ENCODE measurements around the gene RPL10. TPM values are rescaled to one million over a fixed set of nuclear protein-coding genes. Genes with fewer than 3 reads are reported as not detected.

RPL10 gene
- total RNA-seq, 1 experiment from 2014 or later, result 2,466 TPM

DNA sequence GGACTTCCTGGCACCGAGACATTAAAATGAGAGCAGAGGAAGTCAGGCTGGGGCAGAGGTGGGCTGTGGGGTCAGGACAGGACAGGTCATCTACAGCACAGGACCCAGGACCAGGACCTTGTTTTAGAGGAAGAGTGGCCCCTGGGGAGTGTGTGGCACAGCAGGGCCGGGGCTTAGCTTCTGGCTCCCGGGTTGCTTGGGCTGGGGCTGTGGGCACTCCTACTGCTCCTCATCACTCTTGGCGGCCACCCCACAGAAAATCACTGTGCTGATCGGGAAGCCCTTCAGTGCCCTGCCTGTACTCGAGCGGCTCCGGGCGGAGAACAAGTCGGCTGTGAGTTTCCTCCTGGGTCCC is 22.2 kb downstream of the RPL10 start:
- no peaks in the 10 kb centered on the region for H3K4me1 ChIP-seq (ENCODE audit: control insufficient read depth, insufficient read depth, low read length)
- no peaks in the 10 kb centered on the region for H3K36me3 ChIP-seq (ENCODE audit: control insufficient read depth, insufficient read depth, low read length)
- TF ChIP-seq, protein P1, sequence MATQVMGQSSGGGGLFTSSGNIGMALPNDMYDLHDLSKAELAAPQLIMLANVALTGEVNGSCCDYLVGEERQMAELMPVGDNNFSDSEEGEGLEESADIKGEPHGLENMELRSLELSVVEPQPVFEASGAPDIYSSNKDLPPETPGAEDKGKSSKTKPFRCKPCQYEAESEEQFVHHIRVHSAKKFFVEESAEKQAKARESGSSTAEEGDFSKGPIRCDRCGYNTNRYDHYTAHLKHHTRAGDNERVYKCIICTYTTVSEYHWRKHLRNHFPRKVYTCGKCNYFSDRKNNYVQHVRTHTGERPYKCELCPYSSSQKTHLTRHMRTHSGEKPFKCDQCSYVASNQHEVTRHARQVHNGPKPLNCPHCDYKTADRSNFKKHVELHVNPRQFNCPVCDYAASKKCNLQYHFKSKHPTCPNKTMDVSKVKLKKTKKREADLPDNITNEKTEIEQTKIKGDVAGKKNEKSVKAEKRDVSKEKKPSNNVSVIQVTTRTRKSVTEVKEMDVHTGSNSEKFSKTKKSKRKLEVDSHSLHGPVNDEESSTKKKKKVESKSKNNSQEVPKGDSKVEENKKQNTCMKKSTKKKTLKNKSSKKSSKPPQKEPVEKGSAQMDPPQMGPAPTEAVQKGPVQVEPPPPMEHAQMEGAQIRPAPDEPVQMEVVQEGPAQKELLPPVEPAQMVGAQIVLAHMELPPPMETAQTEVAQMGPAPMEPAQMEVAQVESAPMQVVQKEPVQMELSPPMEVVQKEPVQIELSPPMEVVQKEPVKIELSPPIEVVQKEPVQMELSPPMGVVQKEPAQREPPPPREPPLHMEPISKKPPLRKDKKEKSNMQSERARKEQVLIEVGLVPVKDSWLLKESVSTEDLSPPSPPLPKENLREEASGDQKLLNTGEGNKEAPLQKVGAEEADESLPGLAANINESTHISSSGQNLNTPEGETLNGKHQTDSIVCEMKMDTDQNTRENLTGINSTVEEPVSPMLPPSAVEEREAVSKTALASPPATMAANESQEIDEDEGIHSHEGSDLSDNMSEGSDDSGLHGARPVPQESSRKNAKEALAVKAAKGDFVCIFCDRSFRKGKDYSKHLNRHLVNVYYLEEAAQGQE (IDR thresholded peaks at IDR 0.05; ENCODE audit: insufficient read depth in 1 of 2, low read depth in 2 of 2, low read length in 1 of 2), result no peak
- TF ChIP-seq SIN3A (IDR thresholded peaks at IDR 0.05; ENCODE audit: borderline replicate concordance, insufficient read depth, low read depth, low read length) (no peak), TCF7L2 (IDR thresholded peaks at IDR 0.05; ENCODE audit: low read depth, low read length) (no peak), POLR2AphosphoS5 (IDR thresholded peaks at IDR 0.05; ENCODE audit: low read depth, low read length) (no peak)
- TF ChIP-seq, protein P2, sequence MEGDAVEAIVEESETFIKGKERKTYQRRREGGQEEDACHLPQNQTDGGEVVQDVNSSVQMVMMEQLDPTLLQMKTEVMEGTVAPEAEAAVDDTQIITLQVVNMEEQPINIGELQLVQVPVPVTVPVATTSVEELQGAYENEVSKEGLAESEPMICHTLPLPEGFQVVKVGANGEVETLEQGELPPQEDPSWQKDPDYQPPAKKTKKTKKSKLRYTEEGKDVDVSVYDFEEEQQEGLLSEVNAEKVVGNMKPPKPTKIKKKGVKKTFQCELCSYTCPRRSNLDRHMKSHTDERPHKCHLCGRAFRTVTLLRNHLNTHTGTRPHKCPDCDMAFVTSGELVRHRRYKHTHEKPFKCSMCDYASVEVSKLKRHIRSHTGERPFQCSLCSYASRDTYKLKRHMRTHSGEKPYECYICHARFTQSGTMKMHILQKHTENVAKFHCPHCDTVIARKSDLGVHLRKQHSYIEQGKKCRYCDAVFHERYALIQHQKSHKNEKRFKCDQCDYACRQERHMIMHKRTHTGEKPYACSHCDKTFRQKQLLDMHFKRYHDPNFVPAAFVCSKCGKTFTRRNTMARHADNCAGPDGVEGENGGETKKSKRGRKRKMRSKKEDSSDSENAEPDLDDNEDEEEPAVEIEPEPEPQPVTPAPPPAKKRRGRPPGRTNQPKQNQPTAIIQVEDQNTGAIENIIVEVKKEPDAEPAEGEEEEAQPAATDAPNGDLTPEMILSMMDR (IDR thresholded peaks at IDR 0.05), result no peak
- in situ Hi-C loops (cut with HindIII; ENCODE audit: low pct_unique_long_range_greater_than_20kb, low sequenced_read_pairs) (no loop called here), intact Hi-C loops (cut with micrococcal nuclease; ENCODE audit: unreplicated experiment) (no loop called here)
- H3K27me3 ChIP-seq (ENCODE audit: control insufficient read depth, insufficient read depth, low read length), result no peaks in the 10 kb centered on the region
- POLR2A ChIA-PET, result no interaction called here
- DNase-seq (ENCODE audit: low read depth, low spot score) (no peak), ATAC-seq (peak; percentile 34; the same call in 1 of the 2 replicates)
- no peak overlapping the region for H3K27ac ChIP-seq (ENCODE audit: low read length)
- no TSS peak for BruUV-seq (replicated peaks)
- H3K4me3 ChIP-seq (ENCODE audit: low read depth in 2 of 2, low read length in 2 of 2), result no peak overlapping the region
- CTCF ChIA-PET, result no interaction called here
- no peaks in the 10 kb centered on the region for H3K9me3 ChIP-seq (ENCODE audit: control insufficient read depth, insufficient read depth, low read depth, low read length)

DNA sequence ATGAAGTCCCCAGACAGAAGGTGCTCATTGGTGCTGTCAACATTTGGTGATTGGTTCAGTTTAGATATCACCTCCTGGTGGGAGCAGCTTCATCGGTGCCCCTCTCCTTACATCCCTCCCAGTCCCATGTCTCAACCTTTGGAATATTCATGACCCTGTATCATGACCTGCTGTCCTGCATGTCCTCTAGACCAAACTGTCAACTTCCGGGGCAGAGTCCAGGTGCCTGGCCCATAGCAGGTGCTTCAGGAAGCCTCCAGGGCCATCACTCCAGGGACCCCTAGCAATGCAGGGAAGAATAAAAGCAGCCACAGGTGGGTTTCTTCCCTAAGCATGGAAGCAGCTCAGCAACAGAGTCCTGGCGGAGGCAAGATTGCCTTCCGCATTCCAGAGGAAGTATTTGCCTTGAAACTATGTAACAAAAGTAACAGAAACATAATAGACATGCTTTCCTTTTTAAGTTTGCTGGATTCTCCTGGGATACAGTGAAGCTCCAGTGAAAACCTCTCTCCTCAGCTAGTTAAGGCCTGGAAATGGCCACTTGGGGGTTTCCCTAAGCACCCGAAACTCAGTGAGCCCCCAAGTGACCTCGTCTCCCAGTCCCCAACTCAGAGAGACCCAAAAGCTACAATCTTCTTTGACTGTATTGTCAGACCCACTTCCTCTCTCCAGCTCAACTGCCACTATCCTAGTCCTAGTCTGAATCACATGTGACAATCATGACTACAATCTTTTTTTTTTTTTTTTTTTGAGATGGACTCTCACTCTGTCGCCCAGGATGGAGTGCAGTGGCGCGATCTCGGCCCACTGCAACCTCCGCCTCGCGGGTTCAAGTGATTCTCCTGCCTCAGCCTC is 29.0 kb downstream of the RPL10 start:
- in situ Hi-C loops (cut with HindIII; ENCODE audit: low pct_unique_long_range_greater_than_20kb, low sequenced_read_pairs) (no loop called here), intact Hi-C loops (cut with micrococcal nuclease; ENCODE audit: unreplicated experiment) (no loop called here)
- Histone ChIP-seq H3K4me1 (ENCODE audit: control insufficient read depth, insufficient read depth, low read length) (peaks cover 26% of the 10 kb centered on the region), H3K27me3 (ENCODE audit: control insufficient read depth, insufficient read depth, low read length) (no peaks in the 10 kb centered on the region), H3K27ac (ENCODE audit: low read length) (peak overlapping the region; percentile 91), H3K9me3 (ENCODE audit: control insufficient read depth, insufficient read depth, low read depth, low read length) (no peaks in the 10 kb centered on the region), H3K36me3 (ENCODE audit: control insufficient read depth, insufficient read depth, low read length) (peaks cover 6% of the 10 kb centered on the region), H3K4me3 (ENCODE audit: low read depth in 2 of 2, low read length in 2 of 2) (peak overlapping the region; percentile 67 to 68)
- DNase-seq (ENCODE audit: low read depth, low spot score) (no peak), ATAC-seq (no peak)
- ChIA-PET POLR2A (interaction anchor here (0.6 kb wide), 1 partner anchor 50 kb away, joined by 14 read pairs; no protein-coding TSS in a partner anchor), CTCF (interaction anchor here (0.6 kb wide), 1 partner anchor 37 kb away, joined by 3 read pairs; no protein-coding TSS in a partner anchor)
- BruUV-seq (replicated peaks), result no TSS peak
- TF ChIP-seq, protein P1 (IDR thresholded peaks at IDR 0.05; ENCODE audit: insufficient read depth in 1 of 2, low read depth in 2 of 2, low read length in 1 of 2), result no peak
- TF ChIP-seq POLR2AphosphoS5 (IDR thresholded peaks at IDR 0.05; ENCODE audit: low read depth, low read length) (no peak), SIN3A (IDR thresholded peaks at IDR 0.05; ENCODE audit: borderline replicate concordance, insufficient read depth, low read depth, low read length) (no peak), TCF7L2 (IDR thresholded peaks at IDR 0.05; ENCODE audit: low read depth, low read length) (no peak)
- TF ChIP-seq, protein P2 (IDR thresholded peaks at IDR 0.05), result no peak
